Neural progenitor cell (in vitro differentiated cells): ENCODE data around the gene PTH2R.

ENCODE experiments used
- CTCF ChIP-seq: fragments of 200-600 bp; sonication (generic); IDR thresholded peaks from 2 replicates; pipeline ENCODE4 v1.5.1; 2017; ENCODE audit warnings: antibody characterized with exemption, mild to moderate bottlenecking
- EZH2phosphoT487 ChIP-seq: fragments of 200-600 bp; sonication (generic); IDR thresholded peaks from 2 replicates; pipeline ENCODE4 v1.6.1; 2017; ENCODE audit warnings: antibody characterized with exemption

GRCh38 chr2:208515099-208515498 lies 108.5 kb downstream of the PTH2R start:
- TF ChIP-seq CTCF (no peak), EZH2phosphoT487 (no peak)
